ENCODE results near the gene PLA1A. TPM values are rescaled to one million over a fixed set of nuclear protein-coding genes. Genes with fewer than 3 reads are reported as not detected.
A peak's percentile ranks its signal among the peaks of the same experiment; 100 is the strongest.
"Not testable (repeated sequence)": the region's sequence is repeated elsewhere in the genome, so short reads cannot be mapped to it uniquely, and the experiment has no call there.

The PLA1A gene
- total RNA-seq, 4 donors from 2014 or later, result 0.97 to 9.6 (median 3.2) TPM

GRCh38 chr3:119588112-119588511 is 9.6 kb upstream of the PLA1A start:
- in situ Hi-C loops (cut with MboI; ENCODE audit: low sequenced_read_pairs in 4 of 4) (no loop called here), intact Hi-C loops (cut with DNase I; ENCODE audit: low total_unique reads) (no loop called here)
- no peak for TF ChIP-seq POLR2A (IDR thresholded peaks at IDR 0.05)
- TF ChIP-seq, protein P1, sequence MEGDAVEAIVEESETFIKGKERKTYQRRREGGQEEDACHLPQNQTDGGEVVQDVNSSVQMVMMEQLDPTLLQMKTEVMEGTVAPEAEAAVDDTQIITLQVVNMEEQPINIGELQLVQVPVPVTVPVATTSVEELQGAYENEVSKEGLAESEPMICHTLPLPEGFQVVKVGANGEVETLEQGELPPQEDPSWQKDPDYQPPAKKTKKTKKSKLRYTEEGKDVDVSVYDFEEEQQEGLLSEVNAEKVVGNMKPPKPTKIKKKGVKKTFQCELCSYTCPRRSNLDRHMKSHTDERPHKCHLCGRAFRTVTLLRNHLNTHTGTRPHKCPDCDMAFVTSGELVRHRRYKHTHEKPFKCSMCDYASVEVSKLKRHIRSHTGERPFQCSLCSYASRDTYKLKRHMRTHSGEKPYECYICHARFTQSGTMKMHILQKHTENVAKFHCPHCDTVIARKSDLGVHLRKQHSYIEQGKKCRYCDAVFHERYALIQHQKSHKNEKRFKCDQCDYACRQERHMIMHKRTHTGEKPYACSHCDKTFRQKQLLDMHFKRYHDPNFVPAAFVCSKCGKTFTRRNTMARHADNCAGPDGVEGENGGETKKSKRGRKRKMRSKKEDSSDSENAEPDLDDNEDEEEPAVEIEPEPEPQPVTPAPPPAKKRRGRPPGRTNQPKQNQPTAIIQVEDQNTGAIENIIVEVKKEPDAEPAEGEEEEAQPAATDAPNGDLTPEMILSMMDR (IDR thresholded peaks at IDR 0.05 in 4 of 5, conservative IDR thresholded peaks at IDR 0.05 in 1 of 5), result no peak
- H3K27ac ChIP-seq, result peak overlapping the region in 1 of 4 donors; percentile 36
- ATAC-seq, result no peak
- H3K9me3 ChIP-seq, result no peaks in the 10 kb centered on the region
- H3K27me3 ChIP-seq, result no peaks in the 10 kb centered on the region
- H3K4me3 ChIP-seq, result no peak overlapping the region
- no peak for DNase-seq
- peaks cover 0 to 10% of the 10 kb centered on the region in 2 donors for H3K36me3 ChIP-seq
- H3K4me1 ChIP-seq, result no peaks in the 10 kb centered on the region

GRCh38 chr3:119589102-119589773 is 8.4 kb upstream of the PLA1A start:
- H3K4me1 ChIP-seq, result no peaks in the 10 kb centered on the region
- H3K4me3 ChIP-seq, result no peak overlapping the region
- TF ChIP-seq, protein P1 (IDR thresholded peaks at IDR 0.05 in 4 of 5, conservative IDR thresholded peaks at IDR 0.05 in 1 of 5), result no peak
- TF ChIP-seq POLR2A (IDR thresholded peaks at IDR 0.05), result no peak
- DNase-seq, result no peak
- in situ Hi-C loops (cut with MboI; ENCODE audit: low sequenced_read_pairs in 4 of 4) (no loop called here), intact Hi-C loops (cut with DNase I; ENCODE audit: low total_unique reads) (no loop called here)
- no peaks in the 10 kb centered on the region for H3K9me3 ChIP-seq
- no peak overlapping the region for H3K27ac ChIP-seq
- H3K36me3 ChIP-seq, result peaks cover 0 to 10% of the 10 kb centered on the region in 2 donors
- H3K27me3 ChIP-seq, result no peaks in the 10 kb centered on the region
- ATAC-seq, result no peak

GRCh38 chr3:119590706-119591105 is 7.0 kb upstream of the PLA1A start:
- H3K27me3 ChIP-seq, result no peaks in the 10 kb centered on the region
- H3K4me3 ChIP-seq, result no peak overlapping the region
- no peaks in the 10 kb centered on the region for H3K9me3 ChIP-seq
- DNase-seq, result no peak
- H3K36me3 ChIP-seq, result peaks cover 0 to 10% of the 10 kb centered on the region in 2 donors
- H3K4me1 ChIP-seq, result peaks cover 6 to 7% of the 10 kb centered on the region in 2 donors
- H3K27ac ChIP-seq, result no peak overlapping the region
- in situ Hi-C loops (cut with MboI; ENCODE audit: low sequenced_read_pairs in 4 of 4), result no loop called here
- no peak for ATAC-seq
- TF ChIP-seq POLR2A (IDR thresholded peaks at IDR 0.05), result no peak
- intact Hi-C loops (cut with DNase I; ENCODE audit: low total_unique reads), result no loop called here

- TF ChIP-seq, protein P1 (IDR thresholded peaks at IDR 0.05 in 4 of 5, conservative IDR thresholded peaks at IDR 0.05 in 1 of 5), result no peak
- TF ChIP-seq POLR2A (IDR thresholded peaks at IDR 0.05), result no peak
- no peak for DNase-seq
- in situ Hi-C loops (cut with MboI; ENCODE audit: low sequenced_read_pairs in 4 of 4), result no loop called here
Observed at GRCh38 chr3:119592861-119593260, 4.8 kb upstream of the PLA1A start.

GRCh38 chr3:119594066-119594465 is 3.6 kb upstream of the PLA1A start:
- TF ChIP-seq, protein P1 (IDR thresholded peaks at IDR 0.05 in 4 of 5, conservative IDR thresholded peaks at IDR 0.05 in 1 of 5), result no peak
- TF ChIP-seq POLR2A (IDR thresholded peaks at IDR 0.05), result no peak
- in situ Hi-C loops (cut with MboI; ENCODE audit: low sequenced_read_pairs in 4 of 4) (no loop called here), intact Hi-C loops (cut with DNase I; ENCODE audit: low total_unique reads) (no loop called here)
- DNase-seq (no peak), ATAC-seq (no peak)
- no peak overlapping the region for H3K4me3 ChIP-seq
- no peaks in the 10 kb centered on the region for H3K9me3 ChIP-seq
- H3K4me1 ChIP-seq, result peaks cover 40 to 41% of the 10 kb centered on the region in 2 donors
- H3K36me3 ChIP-seq, result no peaks in the 10 kb centered on the region
- H3K27ac ChIP-seq, result no peak overlapping the region
- H3K27me3 ChIP-seq, result no peaks in the 10 kb centered on the region

More at GRCh38 chr3:119592861-119593260, 4.8 kb upstream of the PLA1A start:
- intact Hi-C loops (cut with DNase I; ENCODE audit: low total_unique reads), result no loop called here
- H3K27me3 ChIP-seq, result no peaks in the 10 kb centered on the region
- no peak for ATAC-seq
- H3K27ac ChIP-seq, result no peak overlapping the region
- no peaks in the 10 kb centered on the region for H3K9me3 ChIP-seq
- H3K4me3 ChIP-seq, result no peak overlapping the region
- H3K36me3 ChIP-seq, result no peaks in the 10 kb centered on the region
- H3K4me1 ChIP-seq, result peaks cover 28 to 29% of the 10 kb centered on the region in 2 donors

GRCh38 chr3:119594929-119595328 is 2.8 kb upstream of the PLA1A start:
- ATAC-seq; H3K9me3 ChIP-seq; H3K36me3 ChIP-seq; H3K4me3 ChIP-seq; in situ Hi-C loops (cut with MboI; ENCODE audit: low sequenced_read_pairs in 4 of 4); H3K27me3 ChIP-seq; DNase-seq: not testable (repeated sequence)
- Histone ChIP-seq H3K27ac (peak overlapping the region; percentile 80 to 90 (median 87)), H3K4me1 (peaks cover 40 to 46% of the 10 kb centered on the region in 2 donors)
- intact Hi-C loops (cut with DNase I; ENCODE audit: low total_unique reads), result loop anchor here (5.0 kb wide), 1 partner anchor 82 kb away; the partner anchor contains the start of gene COX17

Measured in gastrocnemius medialis (tissue), 4 donors.